ENCODE measurements around the gene FGD4. TPM values are rescaled to one million over a fixed set of nuclear protein-coding genes. Genes with fewer than 3 reads are reported as not detected.

FGD4 gene
- total and polyA plus RNA-seq, 8 donors: 5.5 to 138 (median 80.8) TPM

DNA sequence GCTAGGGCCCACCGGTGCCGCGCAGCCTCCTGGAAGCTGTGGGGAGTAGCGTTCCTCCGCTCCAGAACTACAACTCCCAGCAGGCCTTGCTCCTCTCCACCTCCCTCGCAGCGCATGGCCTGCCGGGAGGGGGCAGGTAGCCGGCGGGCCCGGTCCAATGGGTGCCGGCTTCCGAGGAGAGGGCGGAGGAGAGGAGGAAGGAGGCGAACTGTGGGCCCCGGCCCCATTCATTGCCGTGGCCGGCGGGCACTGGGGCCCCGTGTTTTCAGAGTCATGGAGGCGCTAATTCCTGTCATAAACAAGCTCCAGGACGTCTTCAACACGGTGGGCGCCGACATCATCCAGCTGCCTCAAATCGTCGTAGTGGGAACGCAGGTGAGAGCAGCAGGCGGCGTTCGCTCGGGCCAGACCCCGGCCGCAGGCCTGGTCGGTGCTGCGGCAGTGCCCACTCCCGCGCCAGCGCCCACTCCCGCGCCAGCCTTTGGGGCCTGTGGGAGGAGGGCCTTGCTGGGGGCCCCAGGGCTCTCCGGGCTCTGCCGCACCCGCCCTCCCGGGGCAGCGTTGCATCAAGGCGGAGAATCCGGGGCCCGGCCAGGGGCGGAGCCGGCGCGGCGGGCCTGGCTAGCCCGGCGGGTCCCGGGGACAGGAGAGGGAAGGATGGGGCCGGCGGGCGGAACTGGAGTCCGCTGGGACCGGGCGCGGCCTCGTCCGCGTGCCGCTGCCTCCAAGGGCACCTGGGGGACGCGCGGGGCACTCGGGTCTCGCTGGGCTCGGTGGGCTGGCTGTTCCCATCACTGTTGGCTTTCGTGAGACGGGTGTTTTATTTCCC, 279.9 kb downstream of the FGD4 start, which contains the start of gene DNM1L:
Gene DNM1L (plus strand): TSS at position 211 of the 829 bp plus-strand sequence. CDS start 63 bp downstream, at position 274.
- intact Hi-C loops (cut with DNase I; ENCODE audit: low total_unique reads): no loop called here

DNA sequence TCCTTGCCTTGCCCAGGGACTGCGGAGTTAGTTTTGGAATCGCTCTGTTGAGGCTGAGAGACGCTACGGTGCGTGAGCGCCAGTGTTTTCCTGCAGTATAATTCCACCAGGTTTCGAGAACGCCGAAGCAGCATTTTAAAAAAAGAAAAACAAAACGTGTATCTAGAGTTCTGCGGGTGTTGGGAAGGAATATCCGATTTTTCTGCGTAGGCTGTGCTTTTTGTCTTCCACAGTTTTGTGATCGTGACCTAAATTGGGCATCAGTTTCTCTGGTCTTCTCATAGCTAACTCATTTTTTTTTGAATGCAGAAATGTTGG, 280.5 kb downstream of the FGD4 start:
- 0 to 1% (median 0%) methylated on average over 14 of the region's 14 CpGs for WGBS, 5 donors
- Histone ChIP-seq H3K36me3 (peaks cover 0 to 8% (median 3%) of the 10 kb centered on the region in 4 donors), H3K4me3 (peak overlapping the region; percentile 71 to 99 (median 90)), H3K4me1 (peaks cover 0 to 41% (median 25%) of the 10 kb centered on the region in 4 donors), H3K9me3 (no peaks in the 10 kb centered on the region), H3K27me3 (no peaks in the 10 kb centered on the region), H3K27ac (peak overlapping the region; percentile 92 to 98 (median 94))
- TF ChIP-seq POLR2A (IDR thresholded peaks at IDR 0.05): no peak
- peak in 1 of 3 donors; percentile 1 for TF ChIP-seq POLR2AphosphoS5 (IDR thresholded peaks at IDR 0.05)
- no peak for TF ChIP-seq EP300 (IDR thresholded peaks at IDR 0.05)
- intact Hi-C loops (cut with DNase I; ENCODE audit: low total_unique reads): no loop called here
- no peak for DNase-seq

More for the DNA sequence above, 279.9 kb downstream of the FGD4 start, which contains the start of gene DNM1L:
- Histone ChIP-seq H3K4me1 (peaks cover 0 to 41% (median 25%) of the 10 kb centered on the region in 4 donors), H3K27ac (peak within 1 kb of the TSS; percentile 92 to 98 (median 94)), H3K27me3 (no peaks in the 10 kb centered on the region), H3K36me3 (peaks cover 0 to 4% (median 2%) of the 10 kb centered on the region in 4 donors), H3K4me3 (peak within 1 kb of the TSS; percentile 71 to 99 (median 90)), H3K9me3 (no peaks in the 10 kb centered on the region)
- 0 to 1% (median 0%) methylated on average over 33 to 76 of the region's 76 CpGs for WGBS, 5 donors
- TF ChIP-seq POLR2AphosphoS5 (IDR thresholded peaks at IDR 0.05) (peak; percentile 84 to 93 (median 87)), POLR2A (IDR thresholded peaks at IDR 0.05) (peak in 2 of 4 donors; percentile 51 to 59), EP300 (IDR thresholded peaks at IDR 0.05) (no peak)
- TF ChIP-seq, protein P1, sequence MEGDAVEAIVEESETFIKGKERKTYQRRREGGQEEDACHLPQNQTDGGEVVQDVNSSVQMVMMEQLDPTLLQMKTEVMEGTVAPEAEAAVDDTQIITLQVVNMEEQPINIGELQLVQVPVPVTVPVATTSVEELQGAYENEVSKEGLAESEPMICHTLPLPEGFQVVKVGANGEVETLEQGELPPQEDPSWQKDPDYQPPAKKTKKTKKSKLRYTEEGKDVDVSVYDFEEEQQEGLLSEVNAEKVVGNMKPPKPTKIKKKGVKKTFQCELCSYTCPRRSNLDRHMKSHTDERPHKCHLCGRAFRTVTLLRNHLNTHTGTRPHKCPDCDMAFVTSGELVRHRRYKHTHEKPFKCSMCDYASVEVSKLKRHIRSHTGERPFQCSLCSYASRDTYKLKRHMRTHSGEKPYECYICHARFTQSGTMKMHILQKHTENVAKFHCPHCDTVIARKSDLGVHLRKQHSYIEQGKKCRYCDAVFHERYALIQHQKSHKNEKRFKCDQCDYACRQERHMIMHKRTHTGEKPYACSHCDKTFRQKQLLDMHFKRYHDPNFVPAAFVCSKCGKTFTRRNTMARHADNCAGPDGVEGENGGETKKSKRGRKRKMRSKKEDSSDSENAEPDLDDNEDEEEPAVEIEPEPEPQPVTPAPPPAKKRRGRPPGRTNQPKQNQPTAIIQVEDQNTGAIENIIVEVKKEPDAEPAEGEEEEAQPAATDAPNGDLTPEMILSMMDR (IDR thresholded peaks at IDR 0.05): peak in 2 of 7 experiments; percentile 23 to 30
- DNase-seq: peak; percentile 94 to 99

DNA sequence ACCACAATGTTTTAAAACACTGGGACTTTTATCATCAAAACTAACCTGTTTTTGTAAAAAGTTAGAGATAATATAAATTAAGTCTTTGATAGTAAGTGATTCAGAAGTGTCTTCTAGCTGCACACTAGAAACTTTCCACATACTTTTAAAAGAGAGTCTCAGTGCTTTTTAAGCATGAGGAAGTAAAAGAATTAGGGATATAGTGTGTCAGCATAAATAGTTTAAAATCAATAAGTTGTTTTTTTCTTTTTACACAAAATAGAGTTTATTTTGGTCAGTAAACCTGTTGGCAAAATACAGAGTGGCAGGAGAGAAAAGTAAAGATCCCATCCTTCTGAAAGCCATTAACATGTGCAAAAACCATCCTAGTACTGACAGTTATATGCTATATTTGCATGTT, 281.4 kb downstream of the FGD4 start:
- intact Hi-C loops (cut with DNase I; ENCODE audit: low total_unique reads): no loop called here
- Histone ChIP-seq H3K27ac (peak overlapping the region in 4 of 5 donors; percentile 92 to 98 (median 95)), H3K4me3 (peak overlapping the region in 2 of 4 donors; percentile 83 to 96)

DNA sequence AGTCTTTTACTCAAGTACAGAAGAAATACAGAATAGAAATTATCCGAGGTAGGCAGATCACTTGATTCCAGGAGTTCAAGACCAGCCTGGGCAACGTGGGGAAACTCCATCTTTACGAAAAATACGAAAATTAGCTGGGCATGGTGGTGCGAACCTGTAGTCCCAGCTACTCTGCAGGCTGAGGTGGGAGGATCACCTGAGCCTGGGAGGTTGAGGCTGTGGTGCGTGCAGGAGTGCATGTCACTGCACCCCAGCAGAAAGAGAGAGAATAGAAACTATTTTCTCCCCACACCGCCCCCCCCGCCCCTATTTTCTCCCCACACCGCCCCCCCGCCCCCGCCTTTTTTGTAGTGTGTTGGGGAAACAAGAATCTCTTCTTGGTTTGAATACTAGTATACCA, 281.9 kb downstream of the FGD4 start:
- Histone ChIP-seq H3K36me3 (peaks cover 0 to 11% (median 9%) of the 10 kb centered on the region in 4 donors), H3K27me3 (no peaks in the 10 kb centered on the region), H3K27ac (peak overlapping the region in 3 of 5 donors; percentile 94 to 98 (median 96)), H3K4me3 (no peak overlapping the region), H3K4me1 (peaks cover 0 to 41% (median 25%) of the 10 kb centered on the region in 4 donors), H3K9me3 (no peaks in the 10 kb centered on the region)
- no peak for DNase-seq
- intact Hi-C loops (cut with DNase I; ENCODE audit: low total_unique reads): no loop called here
- TF ChIP-seq POLR2A (IDR thresholded peaks at IDR 0.05): no peak
- TF ChIP-seq POLR2AphosphoS5 (IDR thresholded peaks at IDR 0.05): no peak
- TF ChIP-seq, protein P1 (IDR thresholded peaks at IDR 0.05): no peak
- TF ChIP-seq EP300 (IDR thresholded peaks at IDR 0.05): no peak
- WGBS, 5 donors: 84 to 89% (median 85%) methylated on average over 11 of the region's 11 CpGs

More for the DNA sequence above, 281.4 kb downstream of the FGD4 start:
- peaks cover 0 to 41% (median 25%) of the 10 kb centered on the region in 4 donors for H3K4me1 ChIP-seq
- TF ChIP-seq EP300 (IDR thresholded peaks at IDR 0.05) (no peak), POLR2AphosphoS5 (IDR thresholded peaks at IDR 0.05) (no peak), POLR2A (IDR thresholded peaks at IDR 0.05) (no peak)
- TF ChIP-seq, protein P1 (IDR thresholded peaks at IDR 0.05): no peak
- peaks cover 0 to 11% (median 9%) of the 10 kb centered on the region in 4 donors for H3K36me3 ChIP-seq
- no peaks in the 10 kb centered on the region for H3K9me3 ChIP-seq
- H3K27me3 ChIP-seq: no peaks in the 10 kb centered on the region
- DNase-seq: no peak
